GM12878 (cell line): ENCODE data around the gene GNPTAB. TPM values are rescaled to one million over a fixed set of nuclear protein-coding genes. Genes with fewer than 3 reads are reported as not detected.

Experiments used
- ATAC-seq: fragments of 200-7000 bp; cut with Tn5 transposase; 3 replicates; pipeline ENCODE4 v1.9.1; 2020; ENCODE audit warnings: mild to moderate bottlenecking, moderate library complexity
- BruUV-seq: library from RNA; stranded (reverse); fragments of 400-500 nt; replicated peaks from 2 replicates; lab custom pipeline; 2021; lab: Mats Ljungman, UMichigan
- CTCF ChIA-PET: fragments of 300-600 bp; sonication (Branson Sonifier 250); formaldehyde crosslinking; extraction: SDS; loops from one replicate; lab custom pipeline; 2021; ENCODE audit warnings: inconsistent platforms; lab: Yijun Ruan, JAX
- POLR2A ChIA-PET: fragments of 350-600 bp; formaldehyde crosslinking; extraction: SDS; loops from one replicate; lab custom pipeline; 2021; ENCODE audit warnings: inconsistent platforms; lab: Charles Lee
- RAD21 ChIA-PET: fragments of 300-600 bp; sonication (Branson Sonifier 250); formaldehyde crosslinking; loops from one replicate; lab custom pipeline; 2023; ENCODE audit warnings: antibody characterized with exemption; ENCODE audit not compliant: unreplicated experiment; lab: Charles Lee
- SMC1A ChIA-PET: fragments of 300-600 bp; sonication (Branson Sonifier 250); formaldehyde crosslinking; loops from one replicate; lab custom pipeline; 2023; ENCODE audit not compliant: unreplicated experiment, uncharacterized antibody; lab: Charles Lee
- DNase-seq: peaks from one replicate; pipeline ENCODE4 v3.0.0-alpha.2; 2011; ENCODE audit warnings: low read depth, low spot score
- FAIRE-seq: peaks from 3 replicates; lab custom pipeline; 2011; peaks lifted over from hg19 to GRCh38; lab: Jason Lieb, UNC
- H2AFZ ChIP-seq: 2 replicates; pipeline ENCODE4 v1.6.0; 2011; ENCODE audit warnings: low read depth, low read length, control low read depth; ENCODE audit not compliant: control insufficient read depth
- H3K27ac ChIP-seq: 2 replicates; pipeline ENCODE4 v1.5.1; 2011; ENCODE audit warnings: control low read depth; ENCODE audit not compliant: control insufficient read depth, insufficient read depth
- H3K27me3 ChIP-seq, 2 experiments: replicated peaks in 1 of 2; 2 replicates each; pipeline versions ENCODE4 v1.6.0 to v1.6.1; 2011; ENCODE audit warnings: low read length in 1 of 2; ENCODE audit not compliant: control insufficient read depth in 2 of 2, insufficient read depth in 2 of 2
- H3K36me3 ChIP-seq, 2 experiments: 2 replicates each; pipeline ENCODE4 v1.5.1; 2011; ENCODE audit warnings: low read length in 1 of 2; ENCODE audit not compliant: control insufficient read depth in 2 of 2, insufficient read depth in 2 of 2
- H3K4me1 ChIP-seq: 2 replicates; pipeline ENCODE4 v1.6.1; 2011; ENCODE audit warnings: mild to moderate bottlenecking, low read length, moderate library complexity, mixed read lengths; ENCODE audit not compliant: control insufficient read depth, insufficient read depth
- H3K4me2 ChIP-seq: 2 replicates; pipeline ENCODE4 v1.6.0; 2011; ENCODE audit warnings: control low read depth; ENCODE audit not compliant: control insufficient read depth, insufficient read depth
- H3K4me3 ChIP-seq: fragments of 200-600 bp; sonication (generic); 2 replicates; pipeline ENCODE4 v1.5.1; 2016
- H3K79me2 ChIP-seq: 2 replicates; pipeline ENCODE4 v1.6.0; 2011; ENCODE audit warnings: low read length; ENCODE audit not compliant: control insufficient read depth, insufficient read depth
- H3K9ac ChIP-seq: 2 replicates; pipeline ENCODE4 v1.8.0; 2011; ENCODE audit warnings: low read length, control low read depth, mixed read lengths; ENCODE audit not compliant: control insufficient read depth, insufficient read depth
- H3K9me3 ChIP-seq: replicated peaks from 3 replicates; pipeline ENCODE4 v1.5.1; 2011; ENCODE audit warnings: mild to moderate bottlenecking, low read length; ENCODE audit not compliant: control insufficient read depth, insufficient read depth
- H4K20me1 ChIP-seq: 2 replicates; pipeline ENCODE4 v1.6.0; 2011; ENCODE audit not compliant: control insufficient read depth, insufficient read depth
- ASH2L ChIP-seq: fragments of 300-600, 200-600 bp; sonication (generic); IDR thresholded peaks from 2 replicates; pipeline ENCODE4 v1.6.1; 2017; ENCODE audit warnings: low read depth, mild to moderate bottlenecking, borderline replicate concordance
- ATF3 ChIP-seq: IDR thresholded peaks from 2 replicates; pipeline ENCODE4 v1.6.1; 2011; ENCODE audit warnings: low read depth, mild to moderate bottlenecking, low read length, moderate library complexity, borderline replicate concordance; ENCODE audit errors: extremely low read depth
- CBFB ChIP-seq: IDR thresholded peaks from 2 replicates; pipeline ENCODE4 v1.6.1; 2016; ENCODE audit warnings: antibody characterized with exemption, low read depth
- CBX3 ChIP-seq: fragments of 200-600 bp; sonication (generic); IDR thresholded peaks from 2 replicates; pipeline ENCODE4 v1.6.1; 2016; ENCODE audit warnings: low read depth, borderline replicate concordance
- HCFC1 ChIP-seq: fragments of 150-350 bp; IDR thresholded peaks from 2 replicates; pipeline ENCODE4 v1.6.1; 2014; ENCODE audit warnings: low read length
- HDAC6 ChIP-seq: fragments of 200-600 bp; sonication (generic); IDR thresholded peaks from one replicate; pipeline ENCODE4 v1.8.0; 2017; ENCODE audit warnings: antibody characterized with exemption; ENCODE audit not compliant: unreplicated experiment
- MTA2 ChIP-seq: fragments of 450-650 bp; IDR thresholded peaks from 2 replicates; pipeline ENCODE4 v1.6.1; 2016; ENCODE audit warnings: low read depth, mild to moderate bottlenecking, moderate library complexity
- NFXL1 ChIP-seq: fragments of 450-650 bp; IDR thresholded peaks from 2 replicates; pipeline ENCODE4 v1.6.1; 2017; ENCODE audit warnings: antibody characterized with exemption, mild to moderate bottlenecking, borderline replicate concordance
- RAD21 ChIP-seq: IDR thresholded peaks from 2 replicates; pipeline ENCODE4 v1.6.1; 2011; ENCODE audit warnings: mild to moderate bottlenecking, low read depth, low read length, moderate library complexity; ENCODE audit not compliant: insufficient read depth
- in situ Hi-C: fragments of 300-500 bp; cut with MboI; formaldehyde crosslinking; loops from 9 replicates; pipeline ENCODE4 v1.14.3; 2018; ENCODE audit warnings: mixed read lengths
- intact Hi-C: fragments of 100-400 bp; cut with micrococcal nuclease; formaldehyde crosslinking; loops from one replicate; pipeline ENCODE4 v1.14.2; 2022; ENCODE audit not compliant: unreplicated experiment
- polyA plus RNA-seq, 11 experiments: library from polyadenylated mRNA; depleted of rRNA in 4 of 11; unstranded in 6 of 11; stranded (reverse) in 5 of 11; fragments of >200 nt; fragmentation: Nextera tagmentation in 4 of 11; fragmentation: Illumina TruSeq in 1 of 11; extraction: Ambion mirVana in 4 of 11; extraction: Trizol in 1 of 11; gene quantifications; 1 replicate in 1 of 11; 2 replicates in 10 of 11; pipeline versions ENCODE4 v1.2.1 to v1.2.3, GENCODE V29; 2011 to 2016; ENCODE audit warnings: inconsistent platforms in 2 of 11, missing spikeins in 2 of 11, low read depth in 1 of 11
- total RNA-seq, 4 experiments: library from RNA; depleted of rRNA in 3 of 4; stranded (reverse); fragments of >200 nt in 3 of 4; fragmentation: Illumina TruSeq in 1 of 4; extraction: Trizol in 1 of 4; gene quantifications; 2 replicates each; pipeline versions ENCODE4 v1.2.1 to v1.2.3, GENCODE V29; 2013 to 2021
- TF ChIP-seq, protein P1 (sequence below): IDR thresholded peaks from 2 replicates; pipeline ENCODE4 v1.6.1; 2012; ENCODE audit warnings: mild to moderate bottlenecking, low read depth, low read length

Gene GNPTAB
- total and polyA plus RNA-seq, 10 of the 15 experiments (the other 5 are each of a cell fraction or from before 2014, with no cell fraction given) = 9.8 to 38.9 (median 35.3) TPM

- no peak for DNase-seq
- no peak overlapping the region for H3K4me3 ChIP-seq
- ChIA-PET POLR2A (interaction anchor here (0.9 to 1.6 kb wide), 3 partner anchors 11 to 37 kb away, joined by 3 to 9 read pairs (median 3); no protein-coding TSS in a partner anchor), CTCF (interaction anchor here (0.7 to 1.9 kb wide), 5 partner anchors 11 to 34 kb away, joined by 3 to 5 read pairs (median 4); partner anchors contain the start of gene GNPTAB), RAD21 (interaction anchor here (0.7 to 1.2 kb wide), 2 partner anchors 16 to 24 kb away, joined by 3 read pairs; no protein-coding TSS in a partner anchor), SMC1A (interaction anchor here (0.9 to 2.7 kb wide), 4 partner anchors 9 to 24 kb away, joined by 3 to 11 read pairs (median 4); no protein-coding TSS in a partner anchor)
- no peak for TF ChIP-seq HCFC1
- TF ChIP-seq NFXL1 = no peak
- no peak for TF ChIP-seq ASH2L
- TF ChIP-seq, protein P1, sequence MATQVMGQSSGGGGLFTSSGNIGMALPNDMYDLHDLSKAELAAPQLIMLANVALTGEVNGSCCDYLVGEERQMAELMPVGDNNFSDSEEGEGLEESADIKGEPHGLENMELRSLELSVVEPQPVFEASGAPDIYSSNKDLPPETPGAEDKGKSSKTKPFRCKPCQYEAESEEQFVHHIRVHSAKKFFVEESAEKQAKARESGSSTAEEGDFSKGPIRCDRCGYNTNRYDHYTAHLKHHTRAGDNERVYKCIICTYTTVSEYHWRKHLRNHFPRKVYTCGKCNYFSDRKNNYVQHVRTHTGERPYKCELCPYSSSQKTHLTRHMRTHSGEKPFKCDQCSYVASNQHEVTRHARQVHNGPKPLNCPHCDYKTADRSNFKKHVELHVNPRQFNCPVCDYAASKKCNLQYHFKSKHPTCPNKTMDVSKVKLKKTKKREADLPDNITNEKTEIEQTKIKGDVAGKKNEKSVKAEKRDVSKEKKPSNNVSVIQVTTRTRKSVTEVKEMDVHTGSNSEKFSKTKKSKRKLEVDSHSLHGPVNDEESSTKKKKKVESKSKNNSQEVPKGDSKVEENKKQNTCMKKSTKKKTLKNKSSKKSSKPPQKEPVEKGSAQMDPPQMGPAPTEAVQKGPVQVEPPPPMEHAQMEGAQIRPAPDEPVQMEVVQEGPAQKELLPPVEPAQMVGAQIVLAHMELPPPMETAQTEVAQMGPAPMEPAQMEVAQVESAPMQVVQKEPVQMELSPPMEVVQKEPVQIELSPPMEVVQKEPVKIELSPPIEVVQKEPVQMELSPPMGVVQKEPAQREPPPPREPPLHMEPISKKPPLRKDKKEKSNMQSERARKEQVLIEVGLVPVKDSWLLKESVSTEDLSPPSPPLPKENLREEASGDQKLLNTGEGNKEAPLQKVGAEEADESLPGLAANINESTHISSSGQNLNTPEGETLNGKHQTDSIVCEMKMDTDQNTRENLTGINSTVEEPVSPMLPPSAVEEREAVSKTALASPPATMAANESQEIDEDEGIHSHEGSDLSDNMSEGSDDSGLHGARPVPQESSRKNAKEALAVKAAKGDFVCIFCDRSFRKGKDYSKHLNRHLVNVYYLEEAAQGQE = no peak
- TF ChIP-seq CBFB = no peak
- TF ChIP-seq MTA2 = no peak
- no peak for TF ChIP-seq RAD21
- TF ChIP-seq CBX3 = no peak
- no peak for TF ChIP-seq HDAC6
- no peak for TF ChIP-seq ATF3
- BruUV-seq = no TSS peak
- no peak overlapping the region for H3K9ac ChIP-seq
- H4K20me1 ChIP-seq = no peaks in the 10 kb centered on the region
- H3K27me3 ChIP-seq = no peaks in the 10 kb centered on the region
- intact Hi-C loops = no loop called here
- H3K4me1 ChIP-seq = peaks cover 13% of the 10 kb centered on the region
- FAIRE-seq = no peak
- no peak overlapping the region for H3K4me2 ChIP-seq
- no peaks in the 10 kb centered on the region for H3K79me2 ChIP-seq
- in situ Hi-C loops = no loop called here
- no peak for ATAC-seq
- no peaks in the 10 kb centered on the region for H3K36me3 ChIP-seq
- no peak overlapping the region for H3K27ac ChIP-seq
- H3K9me3 ChIP-seq = peaks cover 4% of the 10 kb centered on the region; the same call in 2 of the 3 replicates
- H2AFZ ChIP-seq = no peak overlapping the region
Observed at GRCh38 chr12:101863981-101864380, 33.2 kb upstream of the GNPTAB start.
